Activated CD8-positive, alpha-beta memory T cell treated with anti-CD3 and anti-CD28 coated beads for 1 hour (primary cell): ENCODE measurements around the gene BRAF.
A peak's percentile ranks its signal among the peaks of the same experiment; 100 is the strongest.
"Not testable (repeated sequence)": the region's sequence is repeated elsewhere in the genome, so short reads cannot be mapped to it uniquely, and the experiment has no call there.

Source experiments
- DNase-seq, 2 donors: peaks; one replicate each; pipeline ENCODE4 v3.0.0-alpha.2; 2020; ENCODE audit warnings: low read depth in 1 of 2; ENCODE audit errors: extremely low read depth in 1 of 2

Gene BRAF

DNA sequence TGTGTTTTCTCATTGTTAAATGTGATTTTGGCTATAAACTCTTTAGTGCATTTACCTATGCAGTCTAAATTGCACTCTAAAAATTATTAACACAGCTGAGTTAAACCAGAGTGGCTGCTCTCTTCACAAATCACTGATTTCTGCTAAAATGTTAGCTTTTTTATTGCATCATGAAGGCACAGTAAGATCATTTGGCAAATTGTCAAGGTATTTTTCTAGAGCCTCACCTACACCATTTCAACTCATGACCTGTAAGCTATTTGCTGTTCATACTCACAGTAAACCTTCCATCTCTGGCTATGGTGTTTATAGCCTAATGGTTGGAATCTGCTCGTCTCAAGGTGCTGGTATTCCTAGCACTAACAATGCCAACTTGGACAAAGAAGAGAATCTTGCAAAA is 202.5 kb downstream of the BRAF start:
- DNase-seq: no peak

DNA sequence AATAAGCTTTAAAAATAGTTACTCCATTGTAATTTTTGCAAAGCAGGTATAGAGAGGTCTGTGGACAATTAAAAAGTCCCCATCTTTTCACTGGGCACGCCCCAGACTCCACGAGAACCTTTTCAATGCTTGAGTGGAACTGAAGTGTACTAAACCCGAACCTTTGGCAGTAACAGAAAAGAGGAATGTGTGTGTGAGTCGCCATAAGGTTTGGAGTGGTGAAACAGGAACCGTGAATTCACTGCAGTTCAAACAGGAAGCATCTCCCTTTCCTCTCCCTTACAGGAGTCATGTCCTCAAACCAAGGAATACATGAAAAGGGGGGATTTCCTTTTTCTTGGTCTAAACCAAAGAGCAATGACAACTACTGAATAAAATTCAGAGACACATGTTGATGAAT is 205.0 kb downstream of the BRAF start:
- DNase-seq: no peak

DNA sequence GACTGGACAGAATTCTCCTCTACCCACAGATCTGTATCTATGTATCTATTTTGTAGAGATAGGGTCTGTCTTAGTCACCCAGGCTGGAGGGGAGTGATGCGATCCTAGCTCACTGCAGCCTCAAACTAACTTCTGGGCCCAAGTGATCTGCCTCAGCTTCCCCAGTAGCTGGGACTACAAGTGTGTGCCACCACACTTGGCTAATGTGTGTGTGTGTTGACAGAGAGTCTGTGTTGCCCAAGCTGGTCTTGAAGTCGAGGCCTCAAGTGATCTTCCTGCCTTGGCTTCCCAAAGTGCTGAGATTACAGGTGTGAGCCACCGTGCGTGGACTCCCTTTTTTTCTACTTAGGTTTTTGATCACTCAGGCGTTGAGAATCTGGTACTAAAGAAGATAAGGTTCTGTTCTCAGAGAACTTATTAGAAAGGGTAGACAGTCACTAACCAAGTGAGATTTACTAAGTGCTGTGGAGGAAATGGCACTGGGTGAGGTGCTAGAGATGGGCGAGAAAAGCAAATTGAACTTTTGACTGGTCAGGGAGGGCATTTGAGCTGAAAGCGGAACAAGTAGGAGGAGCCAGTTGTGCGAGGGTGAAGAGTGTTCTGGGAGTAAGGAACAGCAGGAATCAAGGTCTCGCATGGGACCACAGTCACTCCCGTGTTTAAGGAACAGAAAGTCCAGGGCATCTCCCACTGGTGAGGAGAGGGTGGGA is 210.2 kb downstream of the BRAF start:
- DNase-seq: no peak

DNA sequence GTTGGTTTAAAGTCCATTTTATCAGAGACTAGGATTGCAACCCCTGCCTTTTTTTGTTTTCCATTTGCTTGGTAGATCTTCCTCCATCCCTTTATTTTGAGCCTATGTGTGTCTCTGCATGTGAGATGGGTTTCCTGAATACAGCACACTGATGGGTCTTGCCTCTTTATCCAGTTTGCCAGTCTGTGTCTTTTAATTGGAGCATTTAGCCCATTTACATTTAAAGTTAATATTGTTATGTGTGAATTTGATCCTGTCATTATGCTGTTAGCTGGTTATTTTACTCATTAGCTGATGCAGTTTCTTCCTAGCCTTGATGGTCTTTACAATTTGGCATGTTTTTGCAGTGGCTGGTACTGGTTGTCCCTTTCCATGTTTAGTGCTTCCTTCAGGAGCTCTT is 212.3 kb downstream of the BRAF start:
- not testable (repeated sequence) for DNase-seq

DNA sequence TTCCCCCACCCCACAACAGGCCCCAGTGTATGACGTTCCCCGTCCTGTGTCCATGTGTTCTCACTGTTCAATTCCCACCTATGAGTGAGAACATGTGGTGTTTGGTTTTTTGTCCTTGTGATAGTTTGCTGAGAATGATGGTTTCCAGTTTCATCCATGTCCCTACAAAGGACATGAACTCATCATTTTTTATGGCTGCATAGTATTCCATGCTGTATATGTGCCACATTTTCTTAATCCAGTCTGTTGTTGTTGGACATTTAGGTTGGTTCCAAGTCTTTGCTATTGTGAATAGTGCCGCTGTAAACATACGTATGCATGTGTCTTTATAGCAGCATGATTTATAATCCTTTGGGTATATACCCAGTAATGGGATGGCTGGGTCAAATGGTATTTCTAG is 216.0 kb downstream of the BRAF start:
- not testable (repeated sequence) for DNase-seq

DNA sequence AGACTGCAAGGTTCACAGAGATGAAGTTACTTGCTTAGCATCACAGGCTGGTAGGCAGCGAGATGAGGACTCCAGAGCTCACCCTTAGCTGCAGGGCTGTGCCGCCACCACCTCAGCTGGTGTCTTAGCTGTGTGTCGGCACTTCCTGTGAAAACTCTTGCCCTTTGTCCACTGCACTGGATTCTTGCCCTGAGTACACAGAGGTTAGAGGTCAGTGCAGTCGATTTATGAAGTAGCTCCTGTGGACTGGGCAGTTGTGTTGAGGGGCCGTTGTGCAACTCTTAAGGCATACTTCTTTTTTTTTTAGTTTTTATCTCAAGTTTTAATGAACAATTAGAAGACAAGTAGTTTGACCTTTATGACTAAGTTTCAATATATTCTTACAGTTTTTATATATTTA is 217.6 kb downstream of the BRAF start:
- no peak for DNase-seq

DNA sequence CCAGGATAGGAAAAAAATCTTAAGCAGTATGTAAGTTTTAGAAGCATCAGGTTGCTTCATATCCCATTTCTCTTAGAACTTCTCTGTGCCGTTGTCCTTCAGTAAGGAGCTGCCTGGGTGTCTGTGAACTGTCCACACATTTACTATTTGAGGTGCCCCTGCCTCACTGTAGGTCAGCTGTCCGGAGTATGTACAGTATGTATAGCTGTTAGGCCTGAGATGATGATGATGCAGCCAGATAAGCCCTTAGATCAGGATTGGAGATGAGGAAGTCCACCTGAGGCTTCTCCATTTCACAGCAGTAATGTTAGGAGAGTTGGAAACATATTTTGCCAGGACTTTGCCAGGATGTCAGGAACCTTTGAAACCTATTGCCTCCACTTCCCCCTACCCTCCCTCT is 220.5 kb downstream of the BRAF start:
- no peak for DNase-seq

DNA sequence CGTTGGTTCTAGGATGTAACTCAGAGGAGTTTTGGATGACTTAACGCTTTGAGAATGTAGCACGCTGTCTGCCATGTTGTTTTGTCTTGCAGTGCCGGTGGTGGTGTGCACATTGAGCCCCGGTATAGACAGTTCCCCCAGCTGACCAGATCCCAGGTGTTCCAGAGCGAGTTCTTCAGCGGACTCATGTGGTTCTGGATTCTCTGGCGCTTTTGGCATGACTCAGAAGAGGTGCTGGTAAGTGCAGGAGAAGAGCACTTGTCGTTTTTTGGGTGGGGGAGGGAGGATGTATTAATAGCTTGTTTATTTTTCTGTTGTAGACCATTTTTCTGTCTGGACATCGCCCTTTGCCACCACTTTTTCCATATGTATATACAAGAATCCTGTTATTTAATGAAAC is 222.0 kb downstream of the BRAF start:
- DNase-seq: no peak

DNA sequence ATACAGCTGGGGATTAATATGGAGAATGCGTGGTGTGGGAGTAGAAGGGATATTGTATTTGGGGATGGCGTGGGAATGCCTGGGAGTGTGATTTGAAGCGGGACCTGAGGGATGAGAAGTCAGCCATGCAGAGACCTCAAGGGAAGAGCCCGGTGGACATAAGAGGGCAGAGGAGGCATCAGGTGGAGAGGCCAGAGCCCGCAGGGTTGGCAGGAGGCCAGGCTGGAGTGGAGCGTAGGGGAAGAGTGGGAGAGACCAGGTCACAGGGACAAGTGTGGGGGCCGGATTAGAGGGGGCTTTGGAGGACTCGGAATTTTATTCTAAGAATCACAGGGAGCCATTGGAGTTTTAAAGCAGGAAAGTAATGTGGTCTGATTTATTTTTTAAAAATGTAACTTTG is 226.3 kb downstream of the BRAF start:
- no peak for DNase-seq

DNA sequence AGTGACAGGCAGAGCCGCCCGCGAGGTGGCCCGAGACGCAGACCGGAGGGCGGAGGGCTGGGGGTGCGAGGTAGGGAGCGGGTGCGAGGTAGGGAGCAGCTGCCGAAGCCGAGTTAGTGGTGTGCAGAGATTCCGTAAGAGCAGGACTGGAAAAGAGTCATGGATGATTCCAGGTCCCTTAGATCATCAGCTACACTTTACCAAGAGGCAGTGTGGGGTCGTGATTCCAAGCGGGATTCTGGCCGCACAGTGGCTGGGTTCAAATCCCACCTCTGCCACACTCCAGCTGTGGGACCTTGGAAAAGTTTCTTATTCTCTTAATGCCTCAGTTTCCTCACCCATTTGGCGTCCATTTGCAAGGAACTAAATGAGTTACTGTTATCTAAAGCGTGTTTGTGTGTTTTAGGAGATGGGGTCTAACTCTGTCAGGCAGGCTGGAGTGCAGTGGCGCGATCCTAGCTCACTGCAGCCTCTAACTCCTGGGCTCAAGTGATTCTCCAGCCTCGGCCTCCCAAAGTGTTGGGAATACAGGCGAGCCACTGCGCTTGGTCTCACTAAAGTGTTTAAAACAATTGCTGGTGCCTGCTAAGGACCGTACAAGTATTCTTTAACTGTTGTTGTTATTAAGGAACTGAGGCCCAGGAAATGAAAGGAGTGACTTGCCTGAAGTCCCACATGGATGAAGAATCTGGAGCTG is 227.1 kb downstream of the BRAF start:
- no peak for DNase-seq

DNA sequence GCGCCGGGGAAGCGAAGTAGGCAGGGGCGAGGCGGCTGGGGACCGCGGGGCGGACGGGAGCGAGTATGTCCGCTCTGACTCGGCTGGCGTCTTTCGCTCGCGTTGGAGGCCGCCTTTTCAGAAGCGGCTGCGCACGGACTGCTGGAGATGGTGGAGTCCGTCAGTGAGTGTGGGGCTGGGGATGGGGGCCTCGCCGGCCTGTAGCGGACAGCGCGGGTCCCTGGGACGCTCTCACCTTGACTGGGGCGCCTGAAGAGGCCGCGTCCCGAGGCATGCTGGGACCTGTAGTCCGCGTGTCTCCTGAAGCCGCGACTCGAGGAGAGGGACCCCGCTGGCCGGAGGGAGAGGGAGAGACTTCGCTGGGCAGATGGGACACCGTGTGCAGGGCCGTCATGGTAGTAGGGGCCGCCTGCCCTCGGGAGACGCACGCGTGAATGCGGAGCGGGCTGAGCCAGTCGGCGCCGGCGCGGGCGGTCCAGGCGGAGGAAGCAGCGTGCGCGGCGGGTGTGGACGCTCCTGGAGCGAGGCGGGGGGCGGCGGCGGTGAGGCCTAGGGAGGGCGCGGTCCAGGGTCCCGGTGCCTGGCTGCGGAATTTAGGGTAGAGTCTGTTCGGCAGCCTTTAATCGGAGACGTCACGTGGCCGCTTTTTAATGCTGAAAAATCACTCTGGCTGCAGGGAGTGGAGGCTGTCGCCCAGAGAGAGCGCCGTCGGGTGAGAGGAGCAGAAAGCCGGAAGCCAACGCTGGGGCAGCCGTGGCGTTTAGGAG is 227.9 kb downstream of the BRAF start, which contains the start of gene NDUFB2:
NDUFB2 (plus strand) TSS at position 29 of the 767 bp plus-strand sequence; CDS start at position 66, 37 bp downstream.
- peak; percentile 19 to 95 for DNase-seq

DNA sequence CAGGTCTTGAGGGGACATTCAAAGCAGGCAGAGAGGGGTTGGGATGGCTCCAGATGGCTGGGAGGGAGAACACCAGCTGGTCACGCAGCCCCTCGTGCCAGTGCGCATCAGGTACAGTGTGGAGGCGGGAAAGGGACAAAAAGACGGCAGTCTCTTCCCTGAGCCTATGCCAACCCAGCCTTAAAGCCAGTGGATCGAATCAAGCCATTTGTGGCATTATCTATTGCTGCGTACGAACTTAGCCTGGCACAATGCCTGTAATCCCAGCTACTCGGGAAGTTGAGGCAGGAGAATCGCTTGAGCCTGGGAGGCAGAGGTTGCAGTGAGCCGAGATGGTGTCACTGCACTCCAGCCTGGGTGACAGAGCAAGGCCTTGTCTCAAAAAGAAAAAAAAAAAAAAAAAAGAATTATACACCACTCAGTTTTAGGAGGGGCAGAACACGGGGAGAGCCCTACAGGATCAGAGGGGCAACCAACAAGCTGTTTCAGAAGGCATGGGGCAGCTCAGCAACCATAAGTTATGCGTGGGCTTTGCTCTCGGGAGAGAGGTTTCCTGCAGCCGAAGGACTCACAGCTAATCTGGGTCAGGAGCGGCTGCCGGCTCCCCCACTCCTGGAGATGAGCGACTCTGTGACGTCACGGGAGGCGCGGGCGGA is 228.6 kb downstream of the BRAF start:
- DNase-seq: peak in 1 of 2 donors; percentile 85

DNA sequence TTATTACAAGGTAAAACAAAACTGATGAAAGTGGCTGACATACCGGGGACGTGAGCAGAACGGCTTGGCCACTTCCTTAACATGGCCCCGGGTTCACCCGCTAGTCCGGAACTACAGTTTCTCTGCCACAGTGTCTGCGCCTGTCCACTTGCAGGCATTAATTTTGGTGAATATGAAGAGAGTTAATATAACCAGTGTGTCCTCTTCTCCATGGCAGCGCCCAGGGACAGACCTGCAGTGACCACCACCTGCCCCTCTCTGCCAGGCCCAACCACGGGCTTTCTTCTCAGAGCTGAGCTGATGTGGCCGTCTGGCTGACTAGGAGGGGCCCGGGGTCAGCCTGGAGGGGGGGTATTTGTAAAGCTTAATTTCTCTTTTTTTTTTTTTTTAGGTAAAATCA is 229.3 kb downstream of the BRAF start:
- no peak for DNase-seq

DNA sequence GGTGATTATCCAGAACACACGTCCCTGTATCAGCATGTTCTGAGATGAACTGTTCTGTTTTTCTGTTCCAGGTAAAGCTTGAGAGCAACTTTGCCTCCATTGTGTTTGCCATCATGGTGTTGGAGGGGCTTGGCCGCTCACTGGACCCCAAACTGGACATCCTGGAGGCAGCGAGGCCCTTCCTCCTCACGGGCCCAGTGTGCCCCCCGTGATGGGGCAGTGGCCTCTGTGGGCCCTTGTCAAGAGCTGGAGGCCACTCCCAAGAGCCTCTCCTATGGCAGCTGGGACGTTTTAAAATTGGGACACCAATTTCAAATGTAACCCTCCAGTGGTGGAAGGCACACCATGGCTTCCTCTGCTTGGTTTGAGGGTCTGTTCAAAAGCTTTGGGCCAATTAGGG is 230.1 kb downstream of the BRAF start:
- DNase-seq: no peak

DNA sequence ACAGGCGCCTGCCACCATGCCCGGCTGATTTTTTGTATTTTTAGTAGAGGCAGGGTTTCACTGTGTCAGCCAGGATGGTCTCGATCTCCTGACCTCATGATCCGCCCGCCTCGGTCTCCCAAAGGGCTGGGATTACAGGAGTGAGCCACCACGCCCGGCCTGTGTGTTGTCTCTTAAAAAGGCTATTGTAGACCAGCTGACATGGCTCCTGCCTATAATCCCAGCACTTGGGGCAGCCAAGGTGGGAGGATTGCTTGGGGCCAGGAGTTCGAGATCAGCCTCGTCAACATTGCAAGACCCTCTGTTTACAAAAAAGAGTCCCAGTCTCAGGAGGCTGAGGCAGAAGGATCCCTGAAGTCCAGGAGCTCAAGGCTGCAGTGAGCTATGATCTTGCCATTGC is 230.9 kb downstream of the BRAF start:
- not testable (repeated sequence) for DNase-seq

DNA sequence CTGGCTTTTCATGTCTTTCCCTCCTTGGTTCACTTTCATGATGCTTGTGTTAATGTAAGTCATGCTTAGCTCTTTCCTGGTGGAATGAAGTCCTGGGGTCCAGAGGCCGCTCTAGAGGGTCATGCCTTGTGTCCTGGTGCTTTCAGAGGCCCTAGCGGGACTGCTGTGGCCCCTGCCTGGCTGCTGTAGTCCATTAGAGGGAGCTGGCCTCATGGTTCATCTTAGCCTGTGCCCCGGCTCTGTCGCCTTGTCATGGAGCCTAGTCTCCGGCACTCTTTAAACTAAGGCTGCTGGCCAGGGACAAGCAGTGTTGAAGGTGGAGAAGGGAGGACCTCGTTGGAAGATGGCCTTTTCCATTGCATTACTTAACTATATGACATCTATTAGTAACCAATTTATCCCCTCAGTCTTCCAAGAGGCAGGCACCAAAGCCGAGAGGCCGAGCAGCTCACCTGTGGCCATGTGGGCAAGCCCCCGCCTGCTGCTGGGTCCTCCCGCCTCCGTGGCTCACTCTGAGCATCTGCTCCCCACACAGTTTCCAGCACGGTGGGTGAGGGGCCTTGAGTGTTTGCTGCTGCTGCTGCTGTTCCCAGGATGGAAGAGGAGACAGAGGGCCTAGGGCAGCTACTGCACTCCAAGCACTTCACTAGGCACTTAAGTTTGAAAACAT is 233.2 kb downstream of the BRAF start:
- DNase-seq: no peak

DNA sequence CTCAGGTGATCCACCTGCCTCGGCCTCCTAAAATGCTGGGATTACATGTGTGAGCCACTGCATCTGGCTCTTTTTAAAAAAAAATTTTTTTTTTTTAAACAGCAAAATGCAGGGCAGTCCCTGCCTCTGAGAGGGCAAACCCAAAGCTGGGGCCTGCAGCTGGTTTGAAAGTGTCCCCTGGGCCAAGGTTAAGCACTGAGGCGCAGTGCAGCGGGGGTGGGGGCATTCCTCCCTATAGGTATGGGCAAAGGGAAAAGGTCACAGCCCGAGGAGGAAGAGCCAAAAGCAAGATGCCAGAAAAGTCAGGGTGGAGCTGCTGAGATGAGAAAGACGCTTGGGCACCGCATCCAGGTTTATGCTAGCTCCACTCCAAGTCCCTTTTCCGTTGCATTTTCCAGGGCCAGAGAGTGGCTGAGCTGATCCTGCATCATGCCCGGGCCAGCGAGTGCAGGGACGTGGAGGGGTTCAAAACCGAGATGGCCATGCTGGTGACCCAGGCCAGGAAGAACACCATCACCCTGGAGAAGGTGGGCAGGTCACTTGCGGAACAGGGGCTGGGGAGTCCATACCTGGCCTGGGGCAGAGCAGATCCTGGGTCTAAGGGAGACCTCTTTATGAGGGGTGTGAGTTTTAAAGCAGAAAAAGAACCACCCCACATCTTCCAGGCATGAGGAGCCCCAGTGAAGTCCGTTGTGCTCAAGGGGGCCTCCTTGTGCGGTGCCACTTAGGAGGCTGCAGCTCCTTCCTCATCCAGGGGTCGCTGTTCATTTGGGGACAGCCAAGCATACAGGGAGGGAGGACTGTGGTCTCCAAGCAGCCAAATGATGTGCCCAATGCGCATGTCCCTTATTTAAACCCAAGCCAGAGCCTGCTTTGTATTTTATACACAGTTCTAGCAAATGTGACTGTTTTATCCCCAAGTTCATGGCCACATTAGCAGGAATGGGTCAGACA is 235.3 kb downstream of the BRAF start:
- DNase-seq: no peak

DNA sequence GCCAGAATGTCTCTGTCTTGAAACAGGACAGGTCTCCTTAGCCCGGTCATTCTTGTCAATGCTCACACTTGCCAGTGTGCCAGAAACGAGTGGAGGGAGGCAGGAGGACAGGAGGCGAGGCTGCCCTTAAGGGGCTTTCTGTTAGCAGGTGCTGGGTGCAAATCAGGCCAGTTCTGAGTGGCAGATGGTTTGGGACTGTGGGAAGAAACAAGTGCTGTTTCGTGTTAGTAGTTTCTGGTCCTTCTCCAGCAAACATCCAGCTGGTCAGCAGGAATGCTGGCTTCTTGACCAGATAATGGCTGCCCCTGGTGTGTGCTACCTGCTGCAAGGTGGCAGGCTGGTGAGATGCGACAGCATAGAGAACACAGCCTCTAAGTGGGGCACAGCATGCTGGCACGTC is 236.4 kb downstream of the BRAF start:
- DNase-seq: no peak

DNA sequence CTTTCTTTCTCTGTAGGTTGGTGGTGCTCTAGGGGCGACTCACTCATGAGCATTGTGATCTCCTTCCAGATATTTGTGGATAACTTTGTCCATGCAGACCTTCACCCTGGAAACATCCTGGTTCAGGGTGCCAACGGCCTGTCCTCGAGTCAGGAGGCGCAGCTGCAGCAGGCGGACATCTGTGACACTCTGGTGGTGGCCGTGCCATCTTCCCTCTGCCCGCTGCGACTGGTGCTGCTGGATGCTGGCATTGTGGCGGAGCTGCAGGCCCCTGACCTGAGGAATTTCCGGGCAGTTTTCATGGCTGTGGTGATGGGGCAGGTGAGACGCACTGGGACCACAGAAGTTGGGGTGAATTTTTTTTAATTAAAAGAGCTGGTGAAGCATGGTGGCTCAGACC is 237.8 kb downstream of the BRAF start:
- no peak for DNase-seq
